Upper lobe of right lung (tissue), 1 donor: ENCODE results near the gene OR2AP1. TPM values are rescaled to one million over a fixed set of nuclear protein-coding genes. Genes with fewer than 3 reads are reported as not detected.
A peak's percentile ranks its signal among the peaks of the same experiment; 100 is the strongest.

Experiments used
- ATAC-seq: fragments of 200-7000 bp; cut with Tn5 transposase; one replicate; pipeline ENCODE4 v1.9.1; 2020; ENCODE audit warnings: mild to moderate bottlenecking, moderate library complexity
- DNase-seq: peaks from one replicate; pipeline ENCODE4 v3.0.0-alpha.2; 2020
- H3K27ac ChIP-seq: fragments of 200-600 bp; one replicate; pipeline ENCODE4 v1.8.0; 2022
- H3K27me3 ChIP-seq: fragments of 200-600 bp; one replicate; pipeline ENCODE4 v1.8.0; 2022; ENCODE audit warnings: mild to moderate bottlenecking
- H3K36me3 ChIP-seq: fragments of 200-600 bp; one replicate; pipeline ENCODE4 v1.8.0; 2022
- H3K4me1 ChIP-seq: fragments of 200-600 bp; one replicate; pipeline ENCODE4 v1.8.0; 2022
- H3K4me3 ChIP-seq: fragments of 200-600 bp; one replicate; pipeline ENCODE4 v1.8.0; 2022; ENCODE audit warnings: mild to moderate bottlenecking
- H3K9me3 ChIP-seq: fragments of 200-600 bp; one replicate; pipeline ENCODE4 v1.8.0; 2022
- CTCF ChIP-seq: fragments of 200-600 bp; IDR thresholded peaks from one replicate; pipeline ENCODE4 v1.8.0; 2022; ENCODE audit warnings: antibody characterized with exemption
- intact Hi-C: fragments of 100-400 bp; cut with DNase I; formaldehyde crosslinking; loops from one replicate; pipeline ENCODE4 v1.11.0; 2022
- total RNA-seq: library from RNA; stranded (reverse); fragmentation: NEBNext Ultra II Directional; extraction: Animal tissue kit (Norgen Biotek cat#: 25700); gene quantifications from one replicate; pipeline ENCODE4 v1.2.1, GENCODE V29; 2021
- donor health status: DM: no; HTN: yes; CAD: no; lungs with severe emphysema.

Gene OR2AP1
- total RNA-seq, 1 donor from 2014 or later, result not detected

DNA sequence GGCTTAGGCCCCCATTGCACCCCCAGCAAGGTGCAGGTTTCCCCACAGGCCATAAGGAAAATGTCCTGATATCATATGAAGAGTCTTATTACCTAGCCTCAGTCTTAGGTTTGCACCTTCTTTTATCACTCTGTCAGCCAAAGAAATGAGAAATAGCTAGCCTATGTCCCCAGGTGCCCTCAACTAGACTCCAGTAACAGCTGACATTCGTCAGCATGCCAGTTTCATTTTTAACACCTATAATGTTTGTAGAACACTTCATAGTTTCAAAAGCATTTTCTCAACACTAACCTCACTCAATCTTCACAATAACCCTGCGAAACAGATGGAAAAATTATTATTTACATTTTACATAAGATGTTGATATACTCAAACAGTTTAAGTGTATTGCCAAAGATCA lies 40.4 kb downstream of the OR2AP1 start:
- Histone ChIP-seq H3K36me3 (no peaks in the 10 kb centered on the region), H3K4me1 (peaks cover 3% of the 10 kb centered on the region), H3K9me3 (no peaks in the 10 kb centered on the region), H3K4me3 (no peak overlapping the region), H3K27ac (no peak overlapping the region), H3K27me3 (no peaks in the 10 kb centered on the region)
- no peak for DNase-seq
- intact Hi-C loops, result loop anchor here (10.0 kb wide), 1 partner anchor 418 kb away; no protein-coding TSS in a partner anchor
- ATAC-seq, result peak; percentile 82
- TF ChIP-seq CTCF, result no peak

- H3K27ac ChIP-seq, result no peak overlapping the region
- H3K4me1 ChIP-seq, result peaks cover 3% of the 10 kb centered on the region
- no peaks in the 10 kb centered on the region for H3K36me3 ChIP-seq
- H3K27me3 ChIP-seq, result no peaks in the 10 kb centered on the region
- H3K4me3 ChIP-seq, result no peak overlapping the region
- no peak for DNase-seq
- ATAC-seq, result no peak
- intact Hi-C loops, result loop anchor here (10.0 kb wide), 1 partner anchor 420 kb away; no protein-coding TSS in a partner anchor
- H3K9me3 ChIP-seq, result no peaks in the 10 kb centered on the region
- TF ChIP-seq CTCF, result no peak
Measured at GRCh38 chr12:55614764-55615163, 42.5 kb downstream of the OR2AP1 start.

DNA sequence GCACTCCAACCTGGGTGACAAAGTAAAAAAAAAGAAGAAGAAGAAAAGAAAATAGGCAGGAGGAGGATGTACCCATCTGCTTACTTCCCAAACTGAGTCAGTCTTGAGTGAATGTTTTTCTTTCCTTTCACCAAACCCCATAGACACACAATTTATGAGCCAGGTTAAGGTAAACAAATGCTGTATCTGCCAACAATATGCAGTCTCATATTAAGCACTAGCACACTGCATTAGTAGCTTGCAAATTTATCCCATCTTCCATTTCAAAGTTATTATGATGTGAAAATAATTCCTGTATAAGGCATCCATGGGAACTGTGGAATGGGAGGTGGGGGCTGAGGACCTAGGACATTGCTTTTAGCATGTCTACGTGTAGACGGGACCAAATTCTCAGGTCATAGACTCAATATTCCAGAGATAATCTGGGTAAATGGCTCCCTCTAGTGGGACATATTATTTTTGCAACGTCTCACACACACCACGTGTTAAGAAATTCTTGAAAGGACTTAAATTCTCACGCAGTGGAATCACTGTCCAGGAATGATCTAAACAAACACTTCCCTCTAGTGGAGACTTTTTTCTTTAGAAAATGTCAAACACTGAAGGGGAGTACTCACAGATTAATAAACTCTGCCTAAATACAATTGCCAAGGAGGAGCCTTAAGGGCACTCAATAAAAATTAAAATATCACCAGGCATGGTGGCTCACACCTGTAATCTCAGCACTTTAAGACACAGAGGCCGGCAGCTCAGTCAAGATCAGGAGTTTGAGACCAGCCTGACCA lies 47.3 kb downstream of the OR2AP1 start:
- intact Hi-C loops, result loop anchor here (10.0 kb wide), 1 partner anchor 425 kb away; no protein-coding TSS in a partner anchor
- Histone ChIP-seq H3K9me3 (no peaks in the 10 kb centered on the region), H3K27ac (no peak overlapping the region), H3K36me3 (no peaks in the 10 kb centered on the region), H3K4me1 (no peaks in the 10 kb centered on the region), H3K4me3 (no peak overlapping the region), H3K27me3 (no peaks in the 10 kb centered on the region)
- DNase-seq, result no peak
- TF ChIP-seq CTCF, result peak; percentile 84
- ATAC-seq, result peak; percentile 97

DNA sequence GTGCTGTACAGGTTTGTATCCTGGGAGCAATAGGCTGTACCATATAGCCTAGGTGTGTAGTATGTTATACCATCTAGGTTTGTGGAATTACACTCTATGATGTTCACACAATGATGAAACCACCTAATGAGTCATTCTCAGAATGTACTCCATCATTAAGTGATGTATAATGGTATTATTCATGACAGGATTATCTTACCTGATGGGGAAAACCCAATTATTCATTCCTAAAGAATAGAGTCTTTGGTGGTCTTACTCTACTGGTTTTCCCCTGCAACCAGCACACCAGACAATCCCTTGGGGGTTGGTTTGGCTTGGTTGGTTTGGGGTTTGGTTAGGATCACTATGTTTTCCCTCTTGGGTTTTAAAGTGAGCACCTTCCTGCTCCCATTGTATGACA lies 51.8 kb downstream of the OR2AP1 start:
- Histone ChIP-seq H3K9me3 (no peaks in the 10 kb centered on the region), H3K36me3 (no peaks in the 10 kb centered on the region), H3K27me3 (no peaks in the 10 kb centered on the region), H3K27ac (no peak overlapping the region), H3K4me3 (no peak overlapping the region), H3K4me1 (no peaks in the 10 kb centered on the region)
- DNase-seq (no peak), ATAC-seq (no peak)
- intact Hi-C loops, result no loop called here
- TF ChIP-seq CTCF, result no peak

Other genes starting within 250 kb of the OR2AP1 start
- gene OR6C3, start 241.7 kb upstream of the OR2AP1 start, total RNA-seq, result not detected
- gene OR6C75, start 209.5 kb upstream of the OR2AP1 start, total RNA-seq, result not detected
- not detected for gene OR6C65, start 171.9 kb upstream of the OR2AP1 start, total RNA-seq
- gene OR6C76, start 146.2 kb upstream of the OR2AP1 start, total RNA-seq, result not detected
- gene OR6C2, start 128.4 kb upstream of the OR2AP1 start, total RNA-seq, result not detected
- not detected for gene OR6C70, start 102.3 kb upstream of the OR2AP1 start, total RNA-seq
- not detected for gene OR6C68, start 80.1 kb upstream of the OR2AP1 start, total RNA-seq
- gene OR6C4, start 22.9 kb upstream of the OR2AP1 start, total RNA-seq, result not detected
- not detected for gene OR10P1, start 64.4 kb downstream of the OR2AP1 start, total RNA-seq
- 14.7 TPM for gene ITGA7, start 135.4 kb downstream of the OR2AP1 start, total RNA-seq
- 129 TPM for gene BLOC1S1, start 143.6 kb downstream of the OR2AP1 start, total RNA-seq
- gene RDH5, start 147.9 kb downstream of the OR2AP1 start, total RNA-seq, result 6.0 TPM
- gene CD63, start 156.5 kb downstream of the OR2AP1 start, total RNA-seq, result 1,158 TPM
- gene GDF11, start 170.7 kb downstream of the OR2AP1 start, total RNA-seq, result 5.8 TPM
- gene SARNP, start 245.3 kb downstream of the OR2AP1 start, total RNA-seq, result 43.6 TPM
- 49.2 TPM for gene ORMDL2, start 245.6 kb downstream of the OR2AP1 start, total RNA-seq